SKM-1 treated with dmso at 0.1 percent for 144 hours (cell line): ENCODE measurements around the gene ZDHHC14.
A peak's percentile ranks its signal among the peaks of the same experiment; 100 is the strongest.
"Not testable (repeated sequence)": the region's sequence is repeated elsewhere in the genome, so short reads cannot be mapped to it uniquely, and the experiment has no call there.

ENCODE experiments used
- DNase-seq: peaks from one replicate; lab custom pipeline; 2025; ENCODE audit not compliant: unreplicated experiment; lab: John Stamatoyannopoulos, UW

The ZDHHC14 gene

GRCh38 chr6:157380458-157380778 is 572 bp upstream of the ZDHHC14 start:
- no peak for DNase-seq

- DNase-seq: peak; percentile 55
Observed at GRCh38 chr6:157381631-157382621, 936 bp downstream of the ZDHHC14 start.

- DNase-seq: no peak
Observed at GRCh38 chr6:157382821-157383220, 1.8 kb downstream of the ZDHHC14 start.

- DNase-seq: no peak
Observed at GRCh38 chr6:157383471-157383870, 2.5 kb downstream of the ZDHHC14 start.

GRCh38 chr6:157384962-157385361 is 4.0 kb downstream of the ZDHHC14 start:
- not testable (repeated sequence) for DNase-seq

GRCh38 chr6:157385482-157385881 is 4.5 kb downstream of the ZDHHC14 start:
- no peak for DNase-seq

GRCh38 chr6:157386023-157386422 is 5.0 kb downstream of the ZDHHC14 start:
- DNase-seq: no peak

- no peak for DNase-seq
Observed at GRCh38 chr6:157386454-157386853, 5.5 kb downstream of the ZDHHC14 start.

GRCh38 chr6:157388924-157389323 is 7.9 kb downstream of the ZDHHC14 start:
- no peak for DNase-seq

- no peak for DNase-seq
Observed at GRCh38 chr6:157390273-157391060, 9.5 kb downstream of the ZDHHC14 start.

- DNase-seq: no peak
Observed at GRCh38 chr6:157392927-157393668, 12.1 kb downstream of the ZDHHC14 start.

- DNase-seq: no peak
Observed at GRCh38 chr6:157393669-157394327, 12.8 kb downstream of the ZDHHC14 start.

GRCh38 chr6:157395199-157395598 is 14.2 kb downstream of the ZDHHC14 start:
- DNase-seq: not testable (repeated sequence)

GRCh38 chr6:157396026-157396425 is 15.0 kb downstream of the ZDHHC14 start:
- DNase-seq: no peak

GRCh38 chr6:157397660-157398059 is 16.7 kb downstream of the ZDHHC14 start:
- DNase-seq: no peak

GRCh38 chr6:157398151-157398550 is 17.2 kb downstream of the ZDHHC14 start:
- no peak for DNase-seq

GRCh38 chr6:157400676-157401075 is 19.7 kb downstream of the ZDHHC14 start:
- no peak for DNase-seq

GRCh38 chr6:157401734-157402338 is 20.8 kb downstream of the ZDHHC14 start:
- no peak for DNase-seq

- no peak for DNase-seq
Observed at GRCh38 chr6:157402996-157403685, 22.2 kb downstream of the ZDHHC14 start.

- no peak for DNase-seq
Observed at GRCh38 chr6:157403686-157404051, 22.7 kb downstream of the ZDHHC14 start.
